Inflammatory macrophage (primary cell): Measurements from ENCODE around the gene SLC25A48.
"Not testable (repeated sequence)": the region's sequence is repeated elsewhere in the genome, so short reads cannot be mapped to it uniquely, and the experiment has no call there.

ENCODE experiments used
- DNase-seq, 2 donors: peaks; one replicate each; pipeline ENCODE4 v3.0.0-alpha.2; 2020 to 2022

Gene SLC25A48

DNA sequence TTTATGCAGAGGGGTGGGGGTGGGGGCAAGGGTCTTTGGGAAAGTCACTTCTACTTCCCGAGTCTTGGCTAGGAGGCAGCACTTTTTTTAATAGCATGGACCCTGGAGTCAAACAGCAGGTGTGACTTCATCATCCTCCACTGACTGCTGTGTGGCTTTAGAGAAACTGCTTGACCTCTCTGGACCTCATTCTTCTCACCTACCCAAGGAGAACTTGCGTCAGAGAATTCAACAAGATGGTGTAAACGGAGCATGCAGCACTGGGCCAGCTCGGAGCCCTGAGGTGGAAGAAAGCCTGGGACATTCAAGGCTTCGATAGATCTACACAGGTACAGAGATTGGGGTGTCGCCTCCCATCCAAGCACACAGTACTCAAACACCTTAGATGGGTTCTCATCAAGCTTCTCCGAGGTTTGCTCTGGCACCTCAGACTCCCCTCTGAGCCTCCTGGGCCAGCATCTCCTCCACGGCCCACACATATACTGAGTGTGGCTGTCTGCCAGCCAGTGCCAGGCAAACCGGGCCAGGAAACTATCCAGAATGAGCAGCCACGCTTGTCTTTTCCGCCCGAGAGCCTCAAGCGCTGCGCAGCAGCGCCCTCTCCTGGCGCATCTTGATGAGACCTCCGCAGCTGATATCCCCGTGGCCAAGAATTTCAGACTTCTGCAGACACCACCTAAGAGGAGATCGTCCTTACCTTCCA is 4.6 kb upstream of the SLC25A48 start:
- peak; percentile 59 to 73 for DNase-seq

DNA sequence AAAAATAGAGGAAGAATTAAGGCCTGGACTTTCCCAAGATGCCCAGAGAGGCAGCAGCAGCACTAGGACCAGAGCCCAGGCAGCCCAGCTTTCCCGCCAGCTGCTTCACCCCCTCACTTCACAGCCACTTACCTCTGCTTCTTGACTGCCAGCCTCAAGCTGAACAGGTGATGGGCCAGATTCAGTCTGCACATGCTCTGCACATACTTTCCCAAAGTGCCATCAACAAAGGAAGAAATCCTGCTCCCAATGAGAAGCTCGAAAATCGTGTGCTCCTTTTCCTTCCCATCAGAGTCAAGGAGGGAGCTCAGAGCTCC is 4.1 kb upstream of the SLC25A48 start:
- DNase-seq, result no peak

DNA sequence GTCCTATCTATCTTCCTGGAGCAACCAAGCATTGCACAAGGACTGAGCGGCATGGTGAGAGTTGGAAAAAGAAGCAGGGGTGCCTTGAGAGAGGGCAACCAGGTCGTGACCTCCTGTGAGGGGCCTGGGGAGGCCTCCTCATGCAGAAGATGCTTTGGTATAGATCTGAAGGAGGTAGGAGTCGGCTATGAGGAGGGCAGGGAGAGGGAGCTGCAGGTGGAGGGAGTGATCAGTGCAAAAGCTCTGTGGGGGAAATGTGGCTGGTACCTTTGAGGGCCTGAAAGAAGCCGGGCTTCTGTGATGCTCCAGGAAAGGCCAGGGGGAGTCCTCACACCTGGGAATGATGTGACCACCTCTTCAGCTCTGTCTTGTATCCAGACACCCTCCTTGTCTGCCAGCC is 3.6 kb upstream of the SLC25A48 start:
- DNase-seq, result no peak

DNA sequence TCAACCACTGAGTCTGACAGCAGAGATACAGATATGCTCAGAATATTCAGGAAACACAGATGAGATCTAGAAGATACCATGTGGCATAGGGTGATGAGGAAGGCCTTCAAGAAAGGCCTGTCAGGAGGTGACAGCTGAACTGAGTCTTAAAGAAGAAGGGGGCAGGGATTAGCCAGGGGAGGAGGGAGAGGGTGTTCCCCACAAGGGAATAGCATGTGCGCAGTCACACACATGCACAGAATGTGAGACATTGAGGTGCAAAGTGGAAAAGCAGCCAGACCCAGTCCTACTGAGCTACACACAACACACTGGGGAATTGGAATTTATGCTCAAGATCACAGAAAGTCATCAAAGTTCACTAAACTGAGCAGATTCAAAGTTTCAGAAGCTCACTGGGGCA is 3.0 kb upstream of the SLC25A48 start:
- no peak for DNase-seq

DNA sequence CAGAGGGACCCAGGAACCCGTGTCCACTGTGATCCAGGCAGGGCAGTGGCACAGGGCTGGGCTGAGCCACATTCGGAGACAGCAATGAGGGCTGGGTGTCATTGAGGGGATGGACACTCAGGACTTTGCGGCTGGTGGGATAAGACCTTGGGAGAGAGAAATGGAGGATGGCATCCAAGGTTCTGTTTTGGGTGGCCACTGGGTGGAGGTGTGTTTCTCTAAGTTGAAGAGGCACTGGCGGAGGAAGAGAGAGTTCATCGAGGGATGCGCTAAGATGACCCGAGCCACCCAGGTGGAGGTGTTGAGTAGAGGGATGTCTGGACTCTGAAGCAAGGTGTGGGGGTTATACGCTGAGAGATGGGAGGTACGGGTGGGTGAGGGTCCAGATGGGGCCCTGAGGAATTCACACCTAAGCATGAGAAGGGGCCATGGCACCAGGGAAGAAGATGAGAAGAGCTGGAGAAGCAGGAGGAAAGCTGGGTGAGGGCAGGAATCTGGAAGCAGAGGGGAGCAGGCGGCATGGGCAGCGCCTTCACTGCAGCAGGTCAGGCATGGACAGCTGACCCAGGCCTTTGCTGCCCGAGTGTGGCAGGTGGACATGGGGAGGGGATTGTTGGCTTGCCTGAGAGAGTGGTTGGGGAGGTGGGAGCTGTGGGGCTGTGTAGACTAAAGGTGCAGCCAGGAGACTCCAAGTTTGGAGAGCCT is 2.5 kb upstream of the SLC25A48 start:
- no peak for DNase-seq

DNA sequence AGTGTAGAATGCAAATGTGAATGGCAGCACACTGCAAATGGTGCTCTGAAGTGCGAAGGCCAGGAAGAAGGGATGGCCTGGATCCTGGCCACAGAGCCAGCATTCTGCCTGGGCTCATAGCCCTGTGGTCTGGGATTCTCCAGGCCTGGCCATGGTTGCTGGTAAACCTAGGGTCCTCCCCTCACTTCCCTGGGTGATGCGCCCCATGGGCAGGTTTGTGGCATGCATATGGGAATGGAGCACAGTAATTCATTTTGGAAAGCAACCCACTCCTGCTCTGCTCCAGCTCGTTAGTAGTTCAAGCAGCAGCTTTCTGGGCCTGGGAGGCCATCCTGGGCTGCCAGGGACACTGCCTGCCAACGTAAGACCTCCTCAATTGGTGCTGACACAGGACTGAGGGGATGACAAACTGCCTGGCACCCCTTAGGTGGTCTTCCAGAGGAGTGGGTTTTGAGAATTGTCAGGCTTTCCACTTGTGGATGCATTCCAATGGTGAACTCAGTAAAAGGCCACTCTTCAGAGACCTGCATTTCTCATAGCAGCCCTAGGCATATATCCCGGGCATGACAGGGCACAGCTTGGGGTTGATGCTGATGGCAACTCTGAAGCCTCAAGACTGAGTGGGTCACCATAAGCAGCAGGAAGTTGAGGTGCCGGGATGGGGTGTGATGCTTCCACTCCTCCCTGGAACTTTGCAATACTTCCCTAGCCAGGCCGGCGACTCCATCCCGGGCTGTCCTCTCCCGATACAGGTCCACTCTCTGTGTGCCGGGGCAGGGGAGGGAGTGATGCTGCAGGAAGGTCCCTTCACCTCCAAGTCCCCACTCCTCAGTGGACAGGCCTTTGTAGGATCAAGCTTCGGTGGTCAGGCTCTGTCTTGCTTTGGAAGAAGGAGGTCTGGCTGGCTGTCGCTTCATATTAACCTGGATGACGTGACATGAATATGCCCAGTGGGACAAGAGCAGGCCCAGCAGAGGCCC is 1.2 kb upstream of the SLC25A48 start:
- no peak for DNase-seq

DNA sequence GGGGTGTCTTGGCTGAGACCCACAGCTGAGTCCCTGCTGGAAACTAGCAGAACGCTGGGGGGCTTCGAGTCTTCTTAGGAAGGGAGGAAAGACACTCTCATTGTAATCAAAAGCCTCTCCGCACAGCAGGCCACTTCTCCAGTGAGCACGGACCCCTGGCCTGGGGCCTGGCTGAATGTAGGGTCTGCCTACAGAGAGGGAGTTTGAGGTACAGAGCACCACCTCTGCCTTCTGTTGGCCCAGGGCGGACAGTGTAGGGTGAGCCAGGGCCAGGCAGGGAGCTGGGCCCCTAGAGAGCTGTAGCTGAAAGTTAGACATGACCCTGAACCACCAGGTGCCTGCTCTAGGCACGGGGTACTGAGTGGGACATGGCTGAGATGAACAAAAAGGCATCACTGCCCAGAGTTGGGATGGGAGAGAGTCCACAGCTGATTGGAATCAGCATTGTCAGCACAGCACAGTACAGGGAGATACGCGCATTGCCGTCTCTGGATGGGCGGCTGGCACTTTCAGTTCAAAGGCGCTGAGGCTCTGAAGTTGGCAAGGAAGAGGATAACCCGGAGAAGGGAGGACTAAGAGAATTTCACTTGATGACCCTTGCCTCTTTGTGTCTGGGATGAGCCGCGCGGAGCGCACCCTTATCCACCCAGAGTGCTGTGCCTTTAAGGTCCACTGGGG is 363 bp upstream of the SLC25A48 start:
- peak; percentile 12 to 25 for DNase-seq

DNA sequence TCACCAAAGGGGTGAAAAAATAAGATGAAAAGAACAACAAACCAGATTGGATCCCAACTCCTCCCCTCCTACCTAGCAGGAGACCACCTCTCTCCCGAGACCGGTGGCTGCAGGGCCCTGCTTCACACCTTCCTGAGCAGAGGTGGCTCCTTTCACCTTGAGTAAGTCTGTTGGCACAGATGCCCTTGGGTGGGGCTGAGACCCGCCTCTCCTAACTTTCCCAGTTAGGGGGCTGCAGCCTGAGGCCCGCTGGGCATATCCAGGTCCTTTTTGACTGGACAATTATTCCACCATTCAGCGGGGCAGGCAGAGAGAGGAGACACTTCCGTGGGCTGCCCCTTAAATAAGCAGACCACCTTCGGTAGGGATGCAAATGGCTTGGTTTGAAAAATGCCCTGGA is 1.3 kb downstream of the SLC25A48 start:
- no peak for DNase-seq

DNA sequence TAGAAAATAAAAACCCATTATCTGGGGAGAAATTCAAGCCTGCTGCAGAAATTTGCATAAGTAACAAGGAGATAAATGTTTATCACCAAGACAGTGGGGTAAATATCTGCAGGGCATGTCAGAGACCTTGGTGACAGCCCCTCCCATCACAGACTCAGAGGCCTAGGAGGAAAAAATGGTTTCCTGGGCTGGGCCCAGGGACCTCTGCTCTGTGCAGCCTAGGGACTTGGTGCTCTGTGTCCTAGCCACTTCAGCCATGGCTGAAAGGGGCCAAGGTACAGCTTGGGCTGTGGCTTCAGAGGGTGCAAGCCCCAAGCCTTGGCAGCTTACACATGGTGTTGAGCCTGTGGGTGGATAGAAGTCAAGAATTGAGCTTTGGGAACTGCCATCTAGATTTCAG is 3.9 kb downstream of the SLC25A48 start:
- DNase-seq, result not testable (repeated sequence)

DNA sequence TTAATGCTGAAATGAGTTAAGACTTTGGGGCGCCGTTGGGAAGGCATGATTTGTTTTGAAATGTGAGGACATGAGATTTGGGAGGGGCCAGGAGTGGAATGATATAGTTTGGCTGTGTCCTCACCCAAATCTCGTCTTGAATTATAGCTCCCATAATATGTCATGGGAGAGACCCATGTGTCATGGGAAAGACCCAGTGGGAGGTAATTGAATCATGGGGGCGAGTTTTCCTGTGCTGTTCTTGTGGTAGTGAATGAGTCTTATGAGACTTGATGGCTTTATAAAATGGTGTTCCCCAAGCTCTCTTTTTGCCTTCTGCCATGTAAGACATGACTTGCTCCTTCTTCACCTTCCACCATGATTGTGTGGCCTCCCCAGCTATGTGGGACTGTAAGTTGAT is 5.1 kb downstream of the SLC25A48 start:
- DNase-seq, result no peak

DNA sequence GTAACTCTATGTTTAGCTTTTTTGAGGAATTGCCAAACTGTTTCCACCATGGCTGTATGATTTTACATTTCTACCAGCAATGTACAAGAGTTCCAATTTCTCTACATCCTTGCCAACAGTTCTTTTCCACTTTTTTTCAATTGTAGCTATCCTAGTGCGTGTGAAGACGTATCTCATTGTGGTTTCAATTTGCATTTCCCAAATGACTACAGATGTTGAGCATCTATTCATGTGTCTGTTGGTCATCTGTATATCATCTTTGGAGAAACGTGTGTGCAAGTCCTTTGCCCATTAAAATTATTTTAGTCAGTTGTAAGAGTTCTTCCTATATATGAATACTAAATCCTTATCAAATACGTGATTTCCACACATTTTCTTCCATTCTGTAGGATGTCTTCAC is 6.5 kb downstream of the SLC25A48 start:
- DNase-seq, result no peak

DNA sequence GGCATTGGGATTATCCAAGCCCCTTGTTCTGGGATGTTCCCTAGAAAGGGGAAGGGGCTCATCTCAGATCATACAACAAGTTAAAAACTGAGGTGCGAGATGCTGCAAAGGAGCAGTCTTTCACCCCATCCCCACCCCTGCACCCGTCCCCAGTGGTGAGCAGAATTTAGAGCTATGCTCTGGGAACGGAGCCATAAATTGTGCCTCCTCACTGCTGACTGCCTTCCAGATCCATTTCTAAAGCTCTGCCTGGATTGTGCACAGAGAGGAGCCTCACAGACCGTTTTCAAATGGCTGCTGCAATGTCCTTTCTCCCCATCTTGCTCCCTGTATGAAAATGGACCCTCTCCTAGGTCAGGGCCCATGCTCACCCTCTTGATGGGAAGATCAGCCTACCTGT is 8.3 kb downstream of the SLC25A48 start:
- DNase-seq, result no peak

DNA sequence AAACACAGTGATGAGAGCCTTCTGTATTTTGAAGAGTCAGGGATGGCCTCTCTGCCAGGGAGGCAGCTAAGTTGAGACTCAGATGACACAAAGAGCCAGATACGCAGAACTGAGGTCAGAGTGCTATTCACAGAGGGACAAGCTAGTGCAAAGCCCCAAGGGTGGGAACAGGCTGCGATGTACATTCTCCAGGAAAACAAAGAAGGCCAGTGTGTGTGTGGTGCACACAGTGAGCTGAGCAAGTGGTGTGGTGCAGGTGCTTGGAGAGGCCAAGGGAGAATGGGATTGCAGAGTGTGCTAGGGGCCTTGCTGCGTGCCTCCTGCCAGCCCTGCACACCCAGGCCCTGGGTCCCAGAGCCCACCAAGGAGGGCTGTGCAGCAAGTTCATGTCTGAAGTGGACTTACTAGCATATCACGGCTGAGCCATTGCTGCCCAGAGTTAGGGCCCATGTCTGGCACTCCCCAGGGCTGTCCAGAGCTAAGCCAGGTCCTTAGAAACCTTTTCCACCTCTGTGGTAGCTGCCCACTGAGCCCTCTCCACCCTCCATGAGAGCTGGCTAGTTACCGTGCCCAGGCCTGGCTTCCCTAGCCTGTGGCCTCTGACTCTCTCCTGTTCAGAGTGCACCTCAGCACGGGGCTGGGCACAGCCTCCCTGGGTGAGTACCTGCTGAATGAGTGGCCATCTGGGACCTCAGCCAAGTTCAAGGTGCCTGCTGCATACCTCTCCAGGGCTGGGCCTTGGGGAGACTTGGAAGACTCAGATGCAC is 9.3 kb downstream of the SLC25A48 start:
- DNase-seq, result no peak

DNA sequence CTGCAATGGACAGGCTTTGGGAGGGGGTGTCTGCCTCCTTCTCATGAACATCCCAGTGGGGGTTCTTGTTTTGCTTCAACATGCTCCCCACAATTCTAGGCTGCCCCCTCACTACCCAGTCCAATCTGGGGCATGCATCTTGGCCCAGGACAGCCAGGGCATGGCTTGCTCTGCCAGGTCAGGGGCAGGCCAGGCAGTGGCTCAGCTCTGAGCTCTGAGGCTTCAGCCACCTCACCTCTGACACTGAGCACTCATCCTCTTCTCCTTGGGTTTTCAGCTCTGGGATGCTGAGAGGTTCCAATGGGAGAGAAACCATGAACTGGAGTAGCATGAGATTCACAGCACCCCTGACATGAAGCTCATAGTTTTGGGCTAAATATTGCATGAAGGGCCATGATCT is 11.8 kb downstream of the SLC25A48 start:
- no peak for DNase-seq

DNA sequence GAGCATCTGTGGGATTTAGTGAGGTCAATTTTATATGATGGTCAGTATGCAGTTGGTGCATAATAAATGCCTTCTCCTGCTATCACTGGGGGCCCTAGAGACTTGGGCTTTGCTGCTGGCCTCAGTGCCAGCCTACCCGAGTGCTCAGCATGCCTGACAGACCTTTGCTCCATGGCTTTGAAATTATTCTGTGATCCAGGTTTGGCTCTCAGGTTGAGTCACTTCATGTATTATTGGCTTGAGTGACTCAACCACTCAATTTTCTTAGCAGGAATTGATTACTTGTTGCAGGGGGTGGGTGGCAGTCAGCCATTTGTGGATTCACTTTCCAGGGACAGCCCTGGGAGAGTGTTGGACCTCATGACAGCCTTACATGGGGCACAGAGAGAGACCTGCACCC is 13.5 kb downstream of the SLC25A48 start:
- no peak for DNase-seq

DNA sequence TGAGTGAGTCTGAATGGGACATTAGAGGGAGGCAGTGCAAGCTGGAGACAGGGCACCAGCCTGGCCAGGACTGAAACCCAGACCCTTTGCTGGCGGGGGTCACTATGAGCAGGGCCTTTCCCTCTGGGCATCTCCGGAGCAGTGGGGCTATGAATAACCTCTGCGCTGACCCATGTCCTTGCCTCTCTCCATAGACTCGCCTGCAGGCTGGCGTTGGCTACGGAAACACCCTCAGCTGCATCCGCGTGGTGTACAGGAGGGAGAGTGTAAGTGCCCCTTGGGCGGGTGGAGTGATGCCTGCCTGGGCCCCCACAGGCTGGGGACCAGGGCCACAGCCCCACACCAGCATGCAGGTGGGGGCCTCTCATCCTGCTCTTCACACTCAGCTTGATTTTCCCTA is 15.8 kb downstream of the SLC25A48 start:
- DNase-seq, result no peak

DNA sequence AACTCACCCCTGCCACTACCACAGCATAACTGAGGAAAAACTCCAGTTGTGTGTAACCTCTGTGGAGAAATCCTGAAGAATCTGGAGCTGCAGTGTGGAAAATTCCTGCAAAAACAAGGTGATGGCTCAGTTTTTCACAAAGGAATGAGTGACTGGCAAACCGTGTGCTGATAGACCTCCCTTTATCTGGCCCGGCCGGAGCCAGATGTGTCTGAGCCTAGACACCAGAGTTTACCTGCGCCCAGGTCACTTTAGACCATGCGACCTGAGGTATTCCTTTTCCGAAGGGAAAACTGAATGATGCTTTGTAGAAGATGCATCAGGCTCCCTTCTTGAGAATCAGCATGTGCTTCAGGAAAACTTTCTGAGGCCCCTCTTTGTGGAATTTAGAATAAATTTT is 16.2 kb downstream of the SLC25A48 start:
- no peak for DNase-seq

DNA sequence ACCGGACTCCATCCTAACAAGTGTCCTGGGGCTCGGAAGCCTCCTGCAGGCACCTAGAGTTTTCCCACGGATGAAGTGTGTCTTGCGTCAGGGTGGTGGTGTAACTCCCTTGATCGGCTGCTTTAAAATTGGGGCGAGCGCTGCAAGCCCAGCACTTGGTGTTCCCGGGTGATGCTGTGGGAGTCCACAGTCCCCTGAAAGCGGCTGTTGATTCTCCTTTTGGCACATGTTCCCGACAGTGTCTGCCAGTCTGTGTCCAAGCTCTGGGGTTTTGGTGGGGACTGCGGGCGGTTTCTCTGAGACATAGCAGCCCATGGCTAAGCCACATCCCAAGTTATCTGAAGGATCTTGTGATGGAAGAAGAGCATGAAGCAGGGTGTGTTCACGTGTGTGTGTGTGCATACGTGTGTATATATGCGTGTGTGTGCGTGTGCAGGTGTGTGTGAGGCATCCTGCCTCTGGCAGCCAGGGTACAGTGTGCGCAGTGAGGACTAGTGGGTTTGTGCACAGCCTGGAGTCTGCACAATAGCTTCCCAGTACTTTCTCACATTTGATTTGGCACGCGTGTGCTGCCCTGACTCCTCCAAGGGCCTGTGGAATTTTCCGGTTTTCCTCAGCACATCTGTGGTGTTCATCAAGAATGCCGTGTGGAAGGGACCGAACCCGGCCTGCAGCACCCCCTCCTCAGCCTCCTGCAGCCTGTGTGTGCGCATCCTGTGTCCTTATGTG is 16.9 kb downstream of the SLC25A48 start:
- DNase-seq, result no peak

DNA sequence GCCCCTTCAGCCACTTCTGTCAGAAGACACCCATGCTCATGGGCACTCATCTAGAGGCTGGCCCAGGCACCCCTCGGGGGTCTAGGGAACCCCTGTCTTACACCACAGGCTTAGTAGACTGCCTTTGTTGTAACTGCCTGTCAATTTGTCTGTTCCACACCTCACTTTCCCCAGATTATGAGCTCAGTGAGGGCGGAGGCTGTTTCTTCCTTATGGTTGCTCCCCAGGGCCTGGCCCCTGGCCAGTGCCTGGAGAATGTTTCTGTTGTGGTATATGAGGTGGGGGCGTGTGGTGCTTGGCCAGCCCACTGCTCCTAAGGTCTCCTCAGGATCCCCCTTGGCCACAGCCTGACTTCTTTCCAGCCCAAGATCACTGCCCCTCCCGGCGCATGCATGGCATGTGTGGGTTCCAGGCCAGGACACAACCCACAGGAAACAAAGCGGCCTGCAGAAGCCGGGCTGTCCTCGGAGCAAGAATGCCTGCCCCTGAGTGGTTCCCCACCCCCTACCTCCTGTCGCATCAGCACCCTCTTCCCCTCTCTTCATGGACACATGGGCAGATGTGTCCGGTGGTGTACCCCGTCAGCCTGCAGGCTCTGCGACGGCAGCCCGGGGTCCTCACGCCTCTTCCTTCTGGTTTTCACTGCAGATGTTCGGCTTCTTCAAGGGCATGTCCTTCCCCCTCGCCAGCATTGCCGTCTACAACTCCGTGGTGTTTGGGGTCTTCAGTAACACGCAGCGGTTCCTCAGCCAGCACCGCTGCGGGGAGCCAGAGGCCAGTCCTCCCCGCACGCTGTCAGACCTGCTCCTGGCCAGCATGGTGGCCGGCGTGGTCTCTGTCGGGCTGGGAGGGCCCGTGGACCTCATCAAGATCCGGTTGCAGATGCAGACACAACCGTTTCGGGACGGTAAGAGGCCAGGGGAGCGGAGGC is 17.7 kb downstream of the SLC25A48 start:
- DNase-seq, result no peak

DNA sequence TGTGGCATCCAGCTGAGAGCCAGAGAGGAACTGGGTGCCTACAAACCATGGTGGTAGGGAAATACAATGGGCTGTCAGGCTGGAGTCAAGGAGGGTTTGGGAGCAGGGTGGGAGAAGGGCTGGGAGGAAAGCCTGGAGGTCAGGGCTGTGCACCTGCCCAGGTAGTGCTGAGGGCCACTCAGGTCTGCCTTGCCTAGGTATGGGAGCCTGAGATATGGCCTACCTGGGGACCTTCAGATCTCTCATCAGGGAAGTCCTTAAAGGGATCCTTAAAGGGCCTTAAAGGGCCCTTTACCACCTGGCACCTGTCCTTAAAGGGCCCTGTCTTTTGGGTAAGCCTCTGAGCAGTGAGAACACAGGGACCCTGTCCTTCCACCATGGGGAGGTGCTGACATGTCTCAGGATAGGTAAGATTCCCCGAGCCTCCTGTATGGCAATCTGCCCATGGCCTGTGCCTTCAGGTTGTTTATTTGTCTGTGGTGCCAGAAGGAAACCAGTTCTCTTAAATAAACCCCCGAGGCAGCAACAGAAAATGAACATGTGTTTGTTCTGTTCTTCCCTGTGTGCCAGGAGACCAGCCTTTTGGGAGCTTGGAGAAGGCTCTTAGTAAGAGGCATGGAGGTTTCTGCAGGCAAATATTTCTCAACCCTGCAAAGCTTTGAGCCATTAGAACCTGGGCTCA is 23.3 kb downstream of the SLC25A48 start:
- DNase-seq, result no peak
